ENCODE measurements around the gene KIFC1. TPM values are rescaled to one million over a fixed set of nuclear protein-coding genes. Genes with fewer than 3 reads are reported as not detected.

Gene KIFC1
- total and polyA plus RNA-seq, 2 of the 4 experiments (the other 2 are of a cell fraction) = 33.9 to 40.6 TPM

- Histone ChIP-seq H3K4me2 (ENCODE audit: low read depth, low read length) (peak overlapping the region; percentile 27; the same call in 1 of the 2 replicates), H2BK20ac (ENCODE audit: low read depth, low read length) (no peak overlapping the region), H3K9me1 (ENCODE audit: insufficient read depth, low read length) (peaks cover 21% of the 10 kb centered on the region), H3K79me1 (ENCODE audit: low read depth in 1 of 2, low read length in 2 of 2) (peaks cover 26 to 66% of the 10 kb centered on the region in 2 experiments), H3K27me3 (ENCODE audit: control insufficient read depth, insufficient read depth, low read length) (no peaks in the 10 kb centered on the region), H3K36me3 (ENCODE audit: control insufficient read depth, insufficient read depth, low read length) (peaks cover 36% of the 10 kb centered on the region), H4K8ac (ENCODE audit: low read depth in 2 of 2, low read length in 2 of 2) (no peak overlapping the region; a peak in 1 of 4 replicates), H3K9me3 (ENCODE audit: control insufficient read depth, insufficient read depth, low read length) (no peaks in the 10 kb centered on the region), H4K91ac (ENCODE audit: insufficient read depth, low read depth, low read length) (no peak overlapping the region), H3K27ac (ENCODE audit: insufficient read depth, low read length) (no peak overlapping the region), H3K4me3 (ENCODE audit: insufficient read depth, low read depth, low read length) (no peak overlapping the region), H3K18ac (ENCODE audit: low read depth, low read length) (no peak overlapping the region), H3K4me1 (ENCODE audit: control insufficient read depth, insufficient read depth, low read length) (peaks cover 22% of the 10 kb centered on the region), H3K4ac (ENCODE audit: low read depth, low read length) (no peak overlapping the region; the same call in 1 of the 2 replicates), H2AK9ac (replicated peaks; ENCODE audit: low read depth, low read length, poor library complexity) (peak overlapping the region; percentile 52), H3K23ac (ENCODE audit: low read depth, low read length) (peak overlapping the region; percentile 59; the same call in 1 of the 2 replicates), H4K5ac (ENCODE audit: low read depth, low read length) (peak overlapping the region; percentile 48; the same call in 1 of the 2 replicates), H2AFZ (replicated peaks; ENCODE audit: low read length, poor library complexity) (no peak overlapping the region), H4K20me1 (ENCODE audit: insufficient read depth, low read length) (peaks cover 30% of the 10 kb centered on the region), H2AK5ac (ENCODE audit: low read depth, low read length) (peak overlapping the region; percentile 51; the same call in 1 of the 2 replicates), H2BK120ac (ENCODE audit: low read depth, low read length) (no peak overlapping the region), H3K9ac (ENCODE audit: low read depth, low read length) (no peak overlapping the region), H2BK15ac (ENCODE audit: low read depth, low read length) (no peak overlapping the region), H3K56ac (ENCODE audit: extremely low read depth, insufficient read depth, low read length) (no peak overlapping the region), H2BK5ac (ENCODE audit: low read depth, low read length, poor library complexity, severe bottlenecking) (peak overlapping the region; percentile 17), H3K14ac (replicated peaks; ENCODE audit: low read depth, low read length) (no peak overlapping the region)
- ChIA-PET POLR2A (ENCODE audit: unreplicated experiment) (no interaction called here), CTCF (no interaction called here)
- in situ Hi-C loops (cut with MboI; ENCODE audit: low sequenced_read_pairs) = no loop called here
- intact Hi-C loops (cut with micrococcal nuclease) = no loop called here
- dilution Hi-C loops (cut with HindIII; ENCODE audit: low sequenced_read_pairs, unreplicated experiment) = no loop called here
- peak; percentile 75 for DNase-seq
- ATAC-seq (ENCODE audit: low read depth) = 0 out of 2 replicates have a peak, but pooled peaks have one; percentile 9
- BruUV-seq (replicated peaks) = no TSS peak
- TF ChIP-seq MAZ (IDR thresholded peaks at IDR 0.05; ENCODE audit: borderline replicate concordance, low read depth, low read length) (0 out of 2 replicates have a peak, but pooled peaks have one; percentile 15), MAFK (IDR thresholded peaks at IDR 0.05; ENCODE audit: low read depth, low read length) (no peak), FOS (IDR thresholded peaks at IDR 0.05; ENCODE audit: low read depth, low read length) (0 out of 2 replicates have a peak, but pooled peaks have one; percentile 30), ELK1 (IDR thresholded peaks at IDR 0.05; ENCODE audit: borderline replicate concordance, low read depth, low read length) (no peak), POLR2A (IDR thresholded peaks at IDR 0.05; ENCODE audit: low read depth, low read length) (no peak)
- WGBS, 2 experiments (ENCODE audit: extremely low coverage in 2 of 2, insufficient read length in 1 of 2) = 14% methylated on average over 3 of the region's 17 CpGs; no CpG with 5 or more reads in 1 of the 2 experiments
These were observed 42.0 kb downstream of the KIFC1 start for GRCh38 chr6:33433544-33434191.
